Choroid plexus epithelial cell (primary cell): ENCODE measurements around the gene GRM8.

ENCODE experiments used
- DNase-seq: peaks from one replicate; pipeline ENCODE4 v3.0.0-alpha.2; 2010; ENCODE audit warnings: low read depth
- H3K4me3 ChIP-seq: 2 replicates; pipeline ENCODE4 v1.5.1; 2011; ENCODE audit warnings: low read depth, mild to moderate bottlenecking, control low read depth, low read length, moderate library complexity
- TF ChIP-seq, protein P1 (sequence below): conservative IDR thresholded peaks from 2 replicates; pipeline ENCODE4 v1.5.1; 2011; ENCODE audit warnings: low read depth, mild to moderate bottlenecking, control low read depth, inconsistent platforms, low read length, moderate library complexity

GRM8 gene

DNA sequence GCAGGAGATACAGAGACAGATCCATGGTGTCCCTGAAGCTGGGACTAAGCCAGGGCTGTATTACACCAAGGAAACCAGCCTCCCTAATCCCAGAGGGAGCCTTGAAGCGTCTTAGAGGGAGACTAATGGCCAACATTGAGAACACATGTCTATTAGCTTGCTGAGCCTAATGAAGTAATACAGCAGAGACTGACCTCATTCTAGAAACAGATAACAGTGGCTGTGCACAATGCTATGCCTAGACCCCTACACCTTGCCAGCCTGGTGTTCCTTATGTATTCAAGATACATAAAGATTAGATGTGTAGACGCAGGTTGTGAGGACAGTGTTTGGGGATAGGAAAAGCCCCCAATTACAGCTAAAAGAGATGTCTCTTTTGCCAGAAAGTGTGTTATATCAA, 19.1 kb downstream of the GRM8 start:
- no peak for DNase-seq
- H3K4me3 ChIP-seq: no peak overlapping the region
- TF ChIP-seq, protein P1, sequence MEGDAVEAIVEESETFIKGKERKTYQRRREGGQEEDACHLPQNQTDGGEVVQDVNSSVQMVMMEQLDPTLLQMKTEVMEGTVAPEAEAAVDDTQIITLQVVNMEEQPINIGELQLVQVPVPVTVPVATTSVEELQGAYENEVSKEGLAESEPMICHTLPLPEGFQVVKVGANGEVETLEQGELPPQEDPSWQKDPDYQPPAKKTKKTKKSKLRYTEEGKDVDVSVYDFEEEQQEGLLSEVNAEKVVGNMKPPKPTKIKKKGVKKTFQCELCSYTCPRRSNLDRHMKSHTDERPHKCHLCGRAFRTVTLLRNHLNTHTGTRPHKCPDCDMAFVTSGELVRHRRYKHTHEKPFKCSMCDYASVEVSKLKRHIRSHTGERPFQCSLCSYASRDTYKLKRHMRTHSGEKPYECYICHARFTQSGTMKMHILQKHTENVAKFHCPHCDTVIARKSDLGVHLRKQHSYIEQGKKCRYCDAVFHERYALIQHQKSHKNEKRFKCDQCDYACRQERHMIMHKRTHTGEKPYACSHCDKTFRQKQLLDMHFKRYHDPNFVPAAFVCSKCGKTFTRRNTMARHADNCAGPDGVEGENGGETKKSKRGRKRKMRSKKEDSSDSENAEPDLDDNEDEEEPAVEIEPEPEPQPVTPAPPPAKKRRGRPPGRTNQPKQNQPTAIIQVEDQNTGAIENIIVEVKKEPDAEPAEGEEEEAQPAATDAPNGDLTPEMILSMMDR: no peak

- TF ChIP-seq, protein P1: no peak
- DNase-seq: no peak
- H3K4me3 ChIP-seq: no peak overlapping the region
Observed at GRCh38 chr7:127231415-127231814, 21.3 kb downstream of the GRM8 start.

DNA sequence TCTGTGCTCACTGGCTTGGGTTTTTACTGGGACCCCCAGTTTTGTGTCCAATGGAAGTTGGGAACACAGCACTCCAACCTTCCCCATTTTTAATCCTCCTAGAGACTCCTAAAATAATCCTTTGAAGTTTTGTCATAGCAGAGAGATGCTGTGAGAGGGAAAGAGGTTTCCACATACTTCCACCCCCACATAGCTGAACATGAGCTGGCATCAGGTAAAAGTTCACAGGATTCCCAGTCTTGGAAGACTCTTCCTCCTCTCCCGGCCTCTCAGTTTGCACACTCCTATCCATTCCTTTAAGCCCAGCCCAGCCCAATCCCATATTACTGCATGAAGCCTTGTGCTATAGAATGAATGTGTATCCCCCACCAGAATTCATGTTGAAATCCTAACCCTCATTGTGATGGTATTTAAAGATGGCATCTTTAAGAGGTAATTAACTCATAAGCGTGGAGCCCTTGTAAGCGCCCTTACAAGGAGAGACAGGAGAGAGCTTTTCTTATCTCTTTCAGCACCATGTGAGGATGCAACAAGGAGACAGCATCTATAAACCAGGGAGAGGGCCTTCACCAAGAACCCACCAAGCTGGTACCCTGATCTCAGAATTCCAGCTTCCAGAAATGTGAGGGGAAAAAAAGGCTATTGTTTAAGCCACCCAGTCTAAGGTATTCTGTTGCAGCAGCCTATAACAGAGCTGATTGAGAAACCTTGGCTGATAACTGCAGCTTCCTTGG, 22.4 kb downstream of the GRM8 start:
- TF ChIP-seq, protein P1: no peak
- H3K4me3 ChIP-seq: no peak overlapping the region
- no peak for DNase-seq

DNA sequence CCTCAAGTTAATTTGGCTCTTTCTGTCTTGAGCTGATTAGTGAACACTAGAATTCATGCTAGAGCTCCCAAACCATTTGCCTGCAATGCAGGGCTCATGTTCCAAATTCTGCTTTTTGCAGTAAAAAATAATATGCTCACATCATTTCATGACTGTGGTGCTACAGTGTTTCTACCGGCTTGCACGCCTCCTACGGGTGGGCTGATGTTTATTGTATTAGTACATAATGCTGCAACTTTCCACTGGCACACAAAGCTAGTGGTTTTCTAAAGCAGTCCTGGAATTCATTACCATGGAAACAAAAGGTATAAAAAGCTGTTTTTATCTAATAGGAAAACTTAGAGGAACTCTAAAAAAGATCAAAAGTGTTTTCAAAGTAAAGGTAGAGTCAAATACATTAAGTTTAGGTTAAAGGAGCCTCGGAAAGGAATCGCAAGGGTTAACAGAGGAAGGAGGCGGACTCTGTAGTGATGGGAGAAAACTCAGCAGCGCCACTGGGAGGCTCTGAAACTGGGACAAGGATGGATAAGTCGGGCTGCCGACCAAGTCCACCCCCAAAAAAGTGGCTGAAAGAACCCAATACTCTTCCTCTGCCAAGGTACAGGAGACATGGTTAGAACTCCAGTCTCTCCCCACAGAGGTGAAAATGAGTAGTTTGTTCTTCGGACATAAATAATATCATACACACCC, 25.9 kb downstream of the GRM8 start:
- no peak overlapping the region for H3K4me3 ChIP-seq
- DNase-seq: no peak
- TF ChIP-seq, protein P1: no peak

- TF ChIP-seq, protein P1: no peak
- DNase-seq: no peak
- no peak overlapping the region for H3K4me3 ChIP-seq
Observed at GRCh38 chr7:127221731-127222130, 31.0 kb downstream of the GRM8 start.

DNA sequence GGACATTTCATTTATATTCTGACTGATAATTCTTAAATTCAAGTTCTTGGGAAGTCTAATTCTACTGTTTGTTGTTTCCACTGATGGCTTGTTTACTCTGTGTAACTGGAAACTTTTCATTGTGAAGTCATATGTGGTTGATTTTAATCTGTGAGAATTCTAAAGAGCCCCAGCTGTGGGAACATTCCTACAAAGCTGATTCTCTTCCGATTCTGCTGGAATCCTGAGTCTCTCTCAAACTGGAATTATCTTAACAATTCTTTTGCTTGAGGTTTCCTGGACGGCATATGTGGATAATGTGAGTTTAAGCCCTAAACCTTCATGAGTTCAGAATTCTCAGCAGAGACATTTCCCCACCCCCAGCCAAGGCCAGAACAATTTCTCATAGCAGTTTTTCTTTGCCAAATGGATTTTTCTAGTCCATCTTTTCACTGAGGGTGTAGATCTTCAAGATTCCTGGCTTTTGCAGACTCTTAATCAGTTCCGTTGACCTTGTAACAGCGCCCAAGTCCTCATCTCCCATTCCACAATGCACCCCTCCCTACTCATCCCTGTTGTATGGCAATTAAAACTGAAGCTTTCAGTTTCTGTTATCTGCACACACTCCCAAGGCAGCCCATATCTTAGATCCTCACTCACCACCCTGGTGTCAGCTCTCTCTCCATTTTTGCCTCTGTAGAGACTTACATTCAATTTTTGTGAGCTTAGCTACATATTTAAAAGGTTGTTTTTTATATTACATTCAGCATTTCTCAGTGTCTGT, 37.6 kb downstream of the GRM8 start:
- no peak overlapping the region for H3K4me3 ChIP-seq
- TF ChIP-seq, protein P1: no peak
- no peak for DNase-seq
